Measurements from ENCODE around the gene ZNF568.

Gene ZNF568

GRCh38 chr19:37009871-37010270 lies 93.7 kb downstream of the ZNF568 start:
- DNase-seq (ENCODE audit: low read depth in 1 of 2, low spot score in 1 of 2), result no peak
- no peak overlapping the region for H3K4me3 ChIP-seq (replicated peaks; ENCODE audit: insufficient read depth, low read length)
- H3K27me3 ChIP-seq (ENCODE audit: insufficient read depth, poor library complexity, severe bottlenecking), result no peaks in the 10 kb centered on the region
- TF ChIP-seq CTCF (IDR thresholded peaks at IDR 0.05; ENCODE audit: insufficient read depth, low read length), result no peak
- no peak for TF ChIP-seq REST (IDR thresholded peaks at IDR 0.05; ENCODE audit: insufficient replicate concordance, low read depth)
- H3K27ac ChIP-seq (replicated peaks), result no peak overlapping the region

- H3K27me3 ChIP-seq (ENCODE audit: insufficient read depth, poor library complexity, severe bottlenecking), result no peaks in the 10 kb centered on the region
- no peak for DNase-seq (ENCODE audit: low read depth in 1 of 2, low spot score in 1 of 2)
- H3K4me3 ChIP-seq (replicated peaks; ENCODE audit: insufficient read depth, low read length), result no peak overlapping the region
- no peak overlapping the region for H3K27ac ChIP-seq (replicated peaks)
- TF ChIP-seq CTCF (IDR thresholded peaks at IDR 0.05; ENCODE audit: insufficient read depth, low read length), result no peak
- TF ChIP-seq REST (IDR thresholded peaks at IDR 0.05; ENCODE audit: insufficient replicate concordance, low read depth), result no peak
- TF ChIP-seq POLR2AphosphoS5 (IDR thresholded peaks at IDR 0.05; ENCODE audit: low read depth), result no peak
- no peak for TF ChIP-seq GABPA (IDR thresholded peaks at IDR 0.05; ENCODE audit: low read depth)
- TF ChIP-seq SPI1 (IDR thresholded peaks at IDR 0.05; ENCODE audit: borderline replicate concordance, low read depth), result no peak
These were observed 96.1 kb downstream of the ZNF568 start for GRCh38 chr19:37012093-37012745.

- TF ChIP-seq CTCF (IDR thresholded peaks at IDR 0.05; ENCODE audit: insufficient read depth, low read length) (no peak), POLR2AphosphoS5 (IDR thresholded peaks at IDR 0.05; ENCODE audit: low read depth) (no peak)
- no peak overlapping the region for H3K4me3 ChIP-seq (replicated peaks; ENCODE audit: insufficient read depth, low read length)
- H3K27ac ChIP-seq (replicated peaks), result no peak overlapping the region
- DNase-seq (ENCODE audit: low read depth in 1 of 2, low spot score in 1 of 2), result no peak
- H3K27me3 ChIP-seq (ENCODE audit: insufficient read depth, poor library complexity, severe bottlenecking), result no peaks in the 10 kb centered on the region
These were observed 98.3 kb downstream of the ZNF568 start for GRCh38 chr19:37014456-37014855.

GRCh38 chr19:37045140-37045539 lies 129.0 kb downstream of the ZNF568 start:
- Histone ChIP-seq H3K4me3 (replicated peaks; ENCODE audit: insufficient read depth, low read length) (no peak overlapping the region), H3K27ac (replicated peaks) (no peak overlapping the region), H3K27me3 (ENCODE audit: insufficient read depth, poor library complexity, severe bottlenecking) (no peaks in the 10 kb centered on the region)
- no peak for DNase-seq (ENCODE audit: low read depth in 1 of 2, low spot score in 1 of 2)
- no peak for TF ChIP-seq SPI1 (IDR thresholded peaks at IDR 0.05; ENCODE audit: borderline replicate concordance, low read depth)
- no peak for TF ChIP-seq POLR2AphosphoS5 (IDR thresholded peaks at IDR 0.05; ENCODE audit: low read depth)
